GM18858 (cell line): Measurements from ENCODE around the gene C2CD4D.
A peak's percentile ranks its signal among the peaks of the same experiment; 100 is the strongest.

ENCODE experiments used
- ATAC-seq: cut with Tn5 transposase; IDR thresholded peaks from one replicate; pipeline ENCODE4 v1.9.1; 2021; ENCODE audit not compliant: unreplicated experiment

C2CD4D gene

GRCh38 chr1:151790940-151791651 is 48.5 kb downstream of the C2CD4D start:
- ATAC-seq = no peak

GRCh38 chr1:151790071-151790939 is 49.3 kb downstream of the C2CD4D start, which contains the start of gene TDRKH:
TSS of gene TDRKH (minus strand) at chr1:151790500. CDS start at chr1:151783022, 7,478 bp downstream.
- peak; percentile 86 for ATAC-seq
